ENCODE results near the gene ERG28.
"Not testable (repeated sequence)": the region's sequence is repeated elsewhere in the genome, so short reads cannot be mapped to it uniquely, and the experiment has no call there.

The ERG28 gene

DNA sequence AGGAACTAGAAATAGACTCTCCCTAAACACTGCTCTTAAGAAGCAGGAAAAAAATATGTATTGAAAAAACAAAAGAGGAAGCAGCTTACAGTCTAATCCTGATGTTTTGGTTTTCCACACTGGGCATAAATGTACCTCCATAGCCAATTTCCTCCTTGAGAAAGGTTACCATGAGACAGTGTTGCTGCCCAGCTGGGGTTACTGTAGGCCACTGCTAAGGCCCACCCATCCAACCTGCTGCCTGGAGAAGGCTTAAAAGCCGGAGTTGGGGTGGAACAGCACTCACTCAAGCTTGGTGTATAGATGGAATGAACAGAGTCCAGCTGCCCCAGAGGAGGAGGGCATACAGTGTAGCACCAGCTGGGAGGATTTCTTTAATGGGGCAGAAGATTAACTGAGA lies 41.1 kb downstream of the ERG28 start:
- FAIRE-seq = no peak

DNA sequence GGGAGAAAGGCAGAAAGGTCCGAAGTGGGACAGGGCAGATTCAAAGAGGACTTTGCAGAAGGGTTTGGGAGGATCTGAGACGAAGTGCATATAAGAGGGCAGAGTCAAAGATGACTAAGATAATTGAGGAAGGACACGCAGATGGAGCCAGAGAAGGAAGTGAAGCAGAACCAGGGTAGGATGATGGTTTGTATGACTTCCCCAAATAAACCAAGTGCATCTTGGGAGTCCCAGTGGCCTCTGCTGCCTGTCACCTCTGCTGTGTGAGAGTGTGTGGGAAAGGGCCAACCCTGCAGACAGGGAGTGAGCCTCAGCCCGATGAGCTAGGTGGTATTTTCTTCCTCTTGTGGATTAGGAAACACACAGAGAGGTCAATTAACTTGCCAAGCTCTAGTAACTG lies 45.5 kb downstream of the ERG28 start:
- FAIRE-seq = no peak

DNA sequence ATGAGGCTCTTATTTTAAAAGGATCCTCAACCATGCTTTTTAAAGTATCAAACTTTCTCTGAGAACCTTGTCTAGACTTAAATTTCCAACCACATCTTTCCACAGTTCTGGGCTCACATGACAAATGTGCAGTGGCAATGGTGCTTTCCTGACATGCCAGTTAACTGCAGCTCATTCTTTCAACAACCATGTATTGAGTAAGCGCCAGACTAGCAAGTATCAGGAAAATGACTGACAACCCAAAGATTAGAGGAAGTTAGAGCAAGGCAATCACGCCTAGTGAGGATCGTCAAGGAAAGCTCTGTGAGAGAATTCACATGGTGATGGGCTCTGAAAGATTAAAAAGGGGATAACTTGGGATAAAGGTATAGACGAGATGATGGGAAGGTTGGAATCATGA lies 46.5 kb downstream of the ERG28 start:
- no peak for FAIRE-seq

DNA sequence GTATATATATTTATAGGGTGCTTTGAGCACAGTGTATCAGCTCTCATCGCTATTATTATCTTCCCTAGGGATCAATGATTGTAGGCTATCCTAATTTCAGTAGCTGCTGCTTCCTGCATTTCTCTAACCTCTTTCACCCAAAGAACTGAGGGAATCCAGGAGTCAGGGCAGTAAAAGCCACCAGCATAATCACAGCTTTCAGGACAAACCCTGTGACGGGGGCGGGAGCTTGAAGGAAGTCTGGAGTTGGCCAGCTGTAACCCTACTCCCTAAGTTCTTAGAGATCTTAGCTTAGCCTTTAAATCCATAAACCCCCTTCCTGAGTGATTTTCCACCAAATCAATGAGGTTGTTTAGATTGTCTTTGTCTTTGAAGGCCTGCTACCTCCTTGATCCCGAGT lies 48.5 kb downstream of the ERG28 start:
- FAIRE-seq = no peak

DNA sequence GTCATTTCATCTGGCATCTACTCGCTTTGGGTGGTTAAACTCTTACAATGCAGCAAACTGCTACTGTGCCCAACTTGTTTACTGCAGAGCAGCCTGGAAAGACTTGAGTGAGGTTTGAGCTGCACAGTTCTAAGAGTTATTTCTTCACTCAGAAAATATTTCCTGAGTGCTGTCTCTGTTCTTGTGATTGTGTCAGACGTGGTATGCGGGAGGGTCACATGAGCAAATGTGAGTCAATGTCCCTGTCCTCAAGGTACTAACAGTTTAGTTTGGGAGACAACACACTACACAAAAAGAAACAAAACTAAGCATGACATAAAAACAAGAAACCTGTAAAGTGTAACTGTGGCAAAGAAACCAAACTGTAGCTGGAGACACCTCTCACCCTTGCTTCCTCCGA lies 49.8 kb downstream of the ERG28 start:
- FAIRE-seq = no peak

DNA sequence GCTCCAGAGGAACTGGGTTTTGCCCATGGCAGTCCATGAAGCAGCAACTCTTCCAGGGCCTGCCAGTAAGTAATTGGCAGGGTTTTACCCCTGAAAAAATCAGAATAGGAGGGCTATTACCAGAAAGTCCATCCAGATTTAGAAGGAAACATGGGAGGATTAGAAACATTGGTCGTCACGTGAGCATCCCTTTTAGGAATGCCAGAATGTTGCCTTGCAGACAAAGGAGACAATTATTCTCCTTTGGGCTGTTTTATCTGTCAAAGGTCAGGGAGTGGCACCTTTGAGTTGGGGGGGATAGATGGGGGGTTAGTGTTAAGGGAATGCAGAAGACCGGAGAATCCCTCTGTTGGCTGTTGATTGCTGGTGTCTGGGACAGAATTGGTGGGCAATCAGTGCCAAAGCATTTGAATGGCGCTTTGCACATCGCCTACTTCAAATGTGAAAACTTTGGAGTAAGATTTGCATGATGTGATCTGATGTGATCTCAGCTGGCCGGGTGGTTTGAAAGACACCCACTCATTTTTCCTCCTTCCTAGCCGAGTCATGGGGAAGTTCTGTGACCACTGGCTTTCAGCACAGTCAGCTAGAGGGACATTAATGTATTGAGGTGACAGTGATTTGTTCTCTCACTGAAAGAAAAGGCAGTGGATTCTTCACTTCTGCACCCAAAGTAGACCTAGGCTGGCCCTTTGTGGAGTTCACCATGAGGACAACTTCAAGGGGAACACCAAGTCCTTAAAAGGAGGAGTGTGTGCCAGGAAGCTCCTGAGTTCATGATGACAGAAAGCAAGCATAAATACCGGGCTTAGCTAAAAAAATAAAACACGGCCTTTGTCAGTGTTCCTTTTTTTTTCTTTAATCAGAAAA lies 50.8 kb downstream of the ERG28 start:
- FAIRE-seq = no peak

DNA sequence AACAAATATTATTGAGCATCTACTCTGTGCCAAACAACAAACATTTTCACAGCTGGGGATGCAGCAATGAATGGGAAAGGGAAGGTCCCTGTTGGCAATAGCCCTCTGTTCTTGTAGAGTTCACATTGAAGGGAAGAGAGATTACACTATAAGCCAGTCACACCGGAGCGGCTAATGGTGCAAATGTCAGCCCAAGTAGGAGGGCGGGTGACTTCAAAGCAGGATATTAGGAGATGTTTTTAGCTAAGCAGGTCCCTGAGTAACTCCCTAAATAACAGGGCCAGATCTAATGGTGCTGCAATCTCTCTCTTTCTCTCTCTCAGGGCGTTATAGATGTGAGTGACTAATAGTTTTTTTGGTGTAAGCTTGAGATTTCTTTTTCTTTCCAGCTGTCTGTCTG lies 51.6 kb downstream of the ERG28 start:
- FAIRE-seq = no peak

DNA sequence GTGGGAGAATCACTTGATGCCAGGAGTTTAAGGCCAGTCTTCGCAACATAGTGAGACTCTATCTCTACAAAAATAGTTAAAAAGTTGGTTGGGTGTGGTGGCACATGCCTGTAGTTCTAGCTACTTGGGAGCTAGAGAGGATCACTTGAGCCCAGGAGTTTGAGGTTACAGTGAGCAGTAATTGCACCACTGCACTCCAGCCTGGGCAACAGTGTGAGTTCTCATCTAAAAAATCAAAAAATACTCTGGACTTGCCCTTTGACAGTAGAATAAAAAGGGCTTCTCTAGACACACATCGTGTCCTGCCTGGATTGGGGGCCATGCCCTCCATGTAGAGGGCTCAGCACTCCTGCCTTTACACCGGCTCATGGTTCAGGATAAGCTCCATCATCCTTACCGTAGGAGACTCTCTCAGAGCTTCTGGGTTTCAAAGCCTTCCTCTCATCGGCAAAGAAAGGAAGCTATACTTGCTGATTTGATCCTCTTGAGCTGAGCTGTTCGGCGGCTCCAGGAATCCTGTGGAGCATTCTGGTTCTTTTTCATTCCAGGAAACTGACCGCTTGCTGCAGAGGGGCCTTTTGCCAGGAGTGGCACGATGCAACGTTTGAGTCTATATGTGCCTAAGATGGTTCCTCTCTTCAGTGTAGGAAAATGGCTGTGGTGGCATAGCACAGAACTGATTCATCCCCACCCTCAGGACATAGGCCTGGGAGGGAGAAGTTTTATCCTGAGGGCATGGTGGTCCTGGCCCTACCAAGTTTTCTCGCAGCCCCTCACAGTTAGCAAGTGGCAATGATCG lies 52.6 kb downstream of the ERG28 start:
- FAIRE-seq = no peak

DNA sequence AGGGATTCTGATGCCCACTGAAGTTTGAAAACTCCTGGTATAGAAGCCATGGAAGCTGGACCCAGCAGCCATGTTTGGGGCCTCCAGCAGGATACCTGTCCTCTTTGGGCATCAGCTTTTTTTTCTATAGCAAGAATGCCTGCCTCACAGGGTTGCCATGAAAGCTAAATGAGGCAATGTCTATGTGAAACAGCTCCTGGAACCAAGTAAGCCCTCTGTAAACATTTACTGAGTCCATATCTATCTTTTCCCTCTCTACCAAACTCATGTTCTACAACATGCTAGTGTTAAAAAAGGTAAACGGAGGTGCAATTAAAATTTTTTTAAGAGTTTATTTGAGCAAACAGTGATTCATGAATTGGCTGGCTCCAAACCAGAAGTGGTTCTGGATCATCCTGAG lies 53.6 kb downstream of the ERG28 start:
- no peak for FAIRE-seq

DNA sequence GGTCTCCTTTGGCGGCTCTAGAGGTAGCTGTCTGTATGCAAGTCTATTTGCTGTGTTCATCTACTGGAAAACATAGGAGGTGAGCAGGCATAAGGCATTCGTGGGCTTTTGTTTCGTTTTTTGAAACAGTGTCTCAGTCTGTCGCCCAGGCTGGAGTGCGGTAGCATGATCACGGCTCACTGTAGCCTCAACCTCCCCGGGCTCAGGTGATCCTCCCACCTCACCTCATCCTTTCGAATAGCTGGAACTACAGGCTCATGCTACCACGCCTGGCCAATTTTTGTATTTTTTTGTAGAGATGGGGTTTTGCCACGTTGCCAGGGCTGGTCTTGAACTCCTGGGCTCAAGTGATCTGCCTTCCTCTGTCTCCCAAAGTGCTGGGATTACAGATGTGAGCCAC lies 54.8 kb downstream of the ERG28 start:
- FAIRE-seq = no peak

DNA sequence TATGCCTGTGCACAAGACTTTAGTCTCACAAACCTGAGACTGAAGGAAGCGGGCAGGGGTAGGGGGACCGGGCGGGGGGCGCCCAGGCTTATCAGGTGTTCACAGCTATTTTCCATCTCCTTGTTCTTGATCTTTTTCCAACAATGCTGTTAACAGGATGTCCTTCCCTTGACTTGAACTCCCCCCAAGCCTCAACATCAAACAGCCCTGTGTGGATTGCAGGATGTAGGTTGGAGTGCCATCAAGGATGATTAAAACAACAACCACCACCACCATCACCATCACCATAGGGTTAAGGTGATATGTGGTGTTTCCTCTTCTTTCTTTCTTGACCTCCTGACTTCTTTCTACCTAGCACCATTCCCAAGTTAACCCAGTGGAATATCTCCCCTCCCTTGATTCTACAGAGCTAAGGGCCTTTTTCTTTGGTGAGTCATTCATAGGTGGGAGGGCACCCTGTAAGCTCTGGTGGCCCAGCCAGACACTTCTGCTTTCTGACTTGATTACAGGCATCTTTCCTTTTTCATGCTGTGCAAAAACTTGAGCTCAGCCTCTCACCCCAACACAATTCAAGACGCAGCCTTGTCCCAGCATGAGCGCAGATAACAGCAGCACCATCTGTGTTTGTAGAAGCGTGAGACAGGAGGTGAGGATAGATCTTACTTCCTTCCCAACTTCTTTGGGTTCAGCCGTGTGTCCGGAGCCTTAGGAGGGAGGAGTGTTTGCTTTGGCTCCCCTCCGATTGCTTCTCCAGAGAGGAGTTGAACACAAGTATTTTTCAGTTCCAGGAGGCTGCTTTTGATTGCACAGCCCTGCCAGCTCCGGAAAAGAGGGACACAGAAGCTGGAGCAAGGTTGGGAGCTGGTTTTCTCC lies 55.5 kb downstream of the ERG28 start:
- FAIRE-seq = no peak

DNA sequence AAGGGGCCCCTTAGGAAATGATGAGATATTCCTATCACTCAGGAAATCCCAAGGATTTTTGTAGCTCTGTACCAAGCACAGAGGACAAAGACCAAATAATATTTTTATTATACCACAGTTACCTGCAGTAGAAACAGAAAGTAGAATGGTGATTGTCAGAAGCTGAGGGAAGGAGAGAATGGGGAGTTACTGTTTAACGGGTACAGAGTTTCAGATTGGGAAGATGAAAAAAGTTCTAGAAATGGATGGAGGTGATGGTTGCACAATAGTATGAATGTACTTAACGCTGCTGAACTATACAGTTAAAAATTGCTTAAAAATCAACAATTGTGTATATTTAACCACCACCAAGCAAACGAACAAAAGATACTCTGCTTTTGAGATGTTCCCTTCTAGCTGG lies 58.2 kb downstream of the ERG28 start:
- no peak for FAIRE-seq

DNA sequence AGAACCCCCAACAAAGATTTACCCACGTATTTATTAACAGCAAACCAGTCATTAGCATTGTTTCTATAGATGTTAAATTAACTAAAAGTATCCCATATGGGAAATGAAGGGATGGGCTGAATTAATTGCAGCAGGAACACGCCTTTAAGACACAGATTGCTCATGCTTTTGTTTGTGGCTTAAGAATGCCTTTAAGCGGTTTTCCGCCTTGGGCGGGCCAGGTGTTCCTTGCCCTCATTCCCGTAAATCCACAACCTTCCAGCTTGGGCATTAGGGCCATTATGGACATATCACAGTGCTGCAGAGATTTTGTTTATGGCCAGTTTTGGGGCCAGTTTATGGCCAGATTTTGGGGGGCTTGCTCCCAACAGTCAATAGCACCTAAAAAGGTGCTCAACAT lies 59.6 kb downstream of the ERG28 start:
- not testable (repeated sequence) for FAIRE-seq

DNA sequence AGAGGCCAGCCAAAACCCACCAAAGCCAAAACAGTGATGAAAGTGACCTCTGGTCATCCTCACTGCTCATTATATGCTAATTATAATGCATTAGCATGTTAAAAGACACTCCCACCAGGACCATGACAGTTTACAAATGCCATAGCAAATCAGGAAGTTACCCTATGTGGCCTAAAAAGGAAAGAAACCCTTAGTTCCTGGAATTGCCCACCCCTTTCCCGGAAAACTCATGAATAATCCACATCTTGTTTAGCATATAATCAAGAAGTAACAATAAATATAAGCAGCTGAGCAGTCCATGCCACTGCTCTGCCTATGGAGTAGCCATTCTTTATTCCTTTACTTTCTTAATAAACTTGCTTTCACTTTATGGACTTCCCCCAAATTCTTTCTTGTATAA lies 60.6 kb downstream of the ERG28 start:
- FAIRE-seq = not testable (repeated sequence)
